K562 (cell line): ENCODE data around the gene AKAP6. TPM values are rescaled to one million over a fixed set of nuclear protein-coding genes. Genes with fewer than 3 reads are reported as not detected.

Source experiments
- ATAC-seq: fragments of 200-7000 bp; cut with Tn5 transposase; 3 replicates; pipeline ENCODE4 v1.9.1; 2020; ENCODE audit warnings: moderate library complexity
- BruUV-seq: library from RNA; stranded (reverse); fragments of 400-500 nt; replicated peaks from 2 replicates; lab custom pipeline; 2021; lab: Mats Ljungman, UMichigan
- CTCF ChIA-PET: fragments of 300-600 bp; formaldehyde crosslinking; extraction: SDS; loops from one replicate; lab custom pipeline; 2021; ENCODE audit warnings: low intra/inter-chr PET ratio; lab: Yijun Ruan, JAX
- POLR2A ChIA-PET: fragments of 300-600, 350-650 bp; sonication (Branson Sonifier 250); formaldehyde crosslinking; extraction: SDS; loops from one replicate; lab custom pipeline; 2021; ENCODE audit warnings: antibody characterized with exemption, inconsistent platforms; lab: Yijun Ruan, JAX
- DNase-seq, 4 experiments: peaks; one replicate each; pipeline versions ENCODE4 v3.0.0 to v3.0.0-alpha.2; 2011 to 2018; ENCODE audit warnings: low spot score in 3 of 4, mixed read lengths in 3 of 4; ENCODE audit errors: extremely low read depth in 1 of 4
- FAIRE-seq: peaks from 2 replicates; lab custom pipeline; 2011; peaks lifted over from hg19 to GRCh38; lab: Jason Lieb, UNC
- H2AFZ ChIP-seq: 2 replicates; pipeline ENCODE4 v1.6.0; 2011; ENCODE audit warnings: low read depth, low read length, control low read depth, inconsistent platforms
- H3K27ac ChIP-seq: fragments of 200-600 bp; 3 replicates; pipeline ENCODE4 v1.8.0; 2011; ENCODE audit warnings: low read depth, mild to moderate bottlenecking, control low read depth, inconsistent platforms, low read length, moderate library complexity, mixed read lengths; ENCODE audit errors: extremely low read depth
- H3K27me3 ChIP-seq, 2 experiments: fragments of 300-600 bp in 1 of 2; 2 replicates in 1 of 2; 3 replicates in 1 of 2; pipeline versions ENCODE4 v1.6.0 to v1.8.0; 2011; ENCODE audit warnings: inconsistent platforms in 2 of 2, low read length in 2 of 2, mild to moderate bottlenecking in 1 of 2, mixed read lengths in 1 of 2, moderate library complexity in 1 of 2; ENCODE audit not compliant: control insufficient read depth in 2 of 2, insufficient read depth in 2 of 2
- H3K36me3 ChIP-seq: fragments of 300-600 bp; 3 replicates; pipeline ENCODE4 v1.8.0; 2011; ENCODE audit warnings: mild to moderate bottlenecking, low read length, inconsistent platforms; ENCODE audit not compliant: control insufficient read depth, insufficient read depth
- H3K4me1 ChIP-seq, 2 experiments: fragments of 200-600 bp in 1 of 2; replicated peaks in 1 of 2; 2 replicates in 1 of 2; 3 replicates in 1 of 2; pipeline versions ENCODE4 v1.5.1 to v1.8.0; 2011; ENCODE audit warnings: inconsistent platforms in 2 of 2, low read length in 2 of 2, mild to moderate bottlenecking in 1 of 2, mixed read lengths in 1 of 2, moderate library complexity in 1 of 2; ENCODE audit not compliant: control insufficient read depth in 2 of 2, insufficient read depth in 2 of 2
- H3K4me2 ChIP-seq: 2 replicates; pipeline ENCODE4 v1.6.1; 2011; ENCODE audit warnings: low read length, control low read depth, inconsistent platforms, mixed read lengths; ENCODE audit not compliant: insufficient read depth
- H3K4me3 ChIP-seq: fragments of 200-600 bp; sonication (generic), shearing (Covaris generic); 2 replicates; pipeline ENCODE4 v1.5.1; 2016; ENCODE audit warnings: control low read depth, inconsistent platforms
- H3K79me2 ChIP-seq: fragments of 200-600 bp; 3 replicates; pipeline ENCODE4 v1.8.0; 2011; ENCODE audit warnings: low read length, inconsistent platforms; ENCODE audit not compliant: control insufficient read depth, insufficient read depth
- H3K9ac ChIP-seq, 2 experiments: 2 replicates each; pipeline versions ENCODE4 v1.6.0 to v1.6.1; 2011; ENCODE audit warnings: low read depth in 2 of 2, low read length in 2 of 2, control low read depth in 1 of 2, inconsistent platforms in 1 of 2, mild to moderate bottlenecking in 1 of 2, mixed read lengths in 1 of 2; ENCODE audit not compliant: insufficient read depth in 1 of 2
- H3K9me1 ChIP-seq: one replicate; pipeline ENCODE4 v1.6.0; 2011; ENCODE audit warnings: inconsistent platforms, mild to moderate bottlenecking, low read length, moderate library complexity; ENCODE audit not compliant: control insufficient read depth, insufficient read depth
- H3K9me3 ChIP-seq: replicated peaks from 2 replicates; pipeline ENCODE4 v1.5.1; 2011; ENCODE audit warnings: low read depth, low read length, inconsistent platforms; ENCODE audit not compliant: control insufficient read depth, insufficient read depth
- H4K20me1 ChIP-seq: replicated peaks from 2 replicates; pipeline ENCODE4 v1.6.1; 2011; ENCODE audit warnings: low read length, inconsistent platforms, mixed read lengths; ENCODE audit not compliant: control insufficient read depth, insufficient read depth
- CBX3 ChIP-seq, 2 experiments: IDR thresholded peaks; 1 replicate in 1 of 2; 2 replicates in 1 of 2; pipeline ENCODE4 v1.6.1; 2012; ENCODE audit warnings: inconsistent platforms in 2 of 2, low read length in 2 of 2, borderline replicate concordance in 1 of 2, control low read depth in 1 of 2
- RBM17 ChIP-seq: fragments of 200-400 bp; formaldehyde crosslinking; IDR thresholded peaks from 2 replicates; pipeline ENCODE4 v1.6.1; 2017; ENCODE audit warnings: low read depth, mild to moderate bottlenecking, low read length, borderline replicate concordance
- ZKSCAN3 ChIP-seq: fragments of 250-450 bp; sonication (Bioruptor Pico); IDR thresholded peaks from 2 replicates; pipeline ENCODE4 v1.4.0; 2020
- WGBS: fragments of 100-300 bp; shearing (Covaris generic); methylation state at CpG from one replicate; pipeline ENCODE4 v1.1.6; 2016; ENCODE audit warnings: low coverage, mixed read lengths; ENCODE audit not compliant: insufficient coverage; ENCODE audit errors: missing lambda C conversion rate; 5-methylcytosine and 5-hydroxymethylcytosine counted together
- in situ Hi-C: fragments of 300-500 bp; cut with MboI; formaldehyde crosslinking; loops from 4 replicates; pipeline ENCODE4 v1.15.0; 2018; ENCODE audit warnings: inconsistent platforms, mixed read lengths
- intact Hi-C: fragments of 100-400 bp; cut with micrococcal nuclease; formaldehyde crosslinking; loops from 2 replicates; pipeline ENCODE4 v1.14.2; 2022
- polyA plus RNA-seq, 8 experiments: library from polyadenylated mRNA; depleted of rRNA in 4 of 8; stranded (reverse) in 5 of 8; unstranded in 3 of 8; fragments of >200 nt; fragmentation: Nextera tagmentation in 2 of 8; fragmentation: Illumina TruSeq in 1 of 8; extraction: Ambion mirVana in 2 of 8; extraction: Trizol in 1 of 8; gene quantifications; 2 replicates each; pipeline versions ENCODE4 v1.2.1 to v1.2.3, GENCODE V29; 2011 to 2014; ENCODE audit warnings: inconsistent platforms in 1 of 8, missing spikeins in 1 of 8
- total RNA-seq, 7 experiments: library from RNA; depleted of rRNA in 6 of 7; stranded (reverse); fragments of >200 nt in 6 of 7; fragmentation: Illumina TruSeq in 2 of 7; extraction: Trizol in 2 of 7; gene quantifications; 2 replicates each; pipeline versions ENCODE4 v1.2.1 to v1.2.3, GENCODE V29; 2011 to 2021; ENCODE audit warnings: low replicate concordance in 1 of 7
- TF ChIP-seq, protein P1 (sequence below), 2 experiments: fragments of 450-650 bp; IDR thresholded peaks; 2 replicates each; pipeline ENCODE4 v1.6.1; 2016
- TF ChIP-seq, protein P2 (sequence below): fragments of 450-650 bp; IDR thresholded peaks from 2 replicates; pipeline ENCODE4 v1.6.1; 2018; ENCODE audit not compliant: partially characterized antibody
- TF ChIP-seq, protein P3 (sequence below): fragments of 200-400 bp; formaldehyde crosslinking; IDR thresholded peaks from 2 replicates; pipeline ENCODE4 v1.6.1; 2017; ENCODE audit warnings: mild to moderate bottlenecking, low read depth, low read length, moderate library complexity

Gene AKAP6
- total and polyA plus RNA-seq, 9 of the 15 experiments (the other 6 are each of a cell fraction or from before 2014, with no cell fraction given): 0.03 to 1.7 (median 0.48) TPM

DNA sequence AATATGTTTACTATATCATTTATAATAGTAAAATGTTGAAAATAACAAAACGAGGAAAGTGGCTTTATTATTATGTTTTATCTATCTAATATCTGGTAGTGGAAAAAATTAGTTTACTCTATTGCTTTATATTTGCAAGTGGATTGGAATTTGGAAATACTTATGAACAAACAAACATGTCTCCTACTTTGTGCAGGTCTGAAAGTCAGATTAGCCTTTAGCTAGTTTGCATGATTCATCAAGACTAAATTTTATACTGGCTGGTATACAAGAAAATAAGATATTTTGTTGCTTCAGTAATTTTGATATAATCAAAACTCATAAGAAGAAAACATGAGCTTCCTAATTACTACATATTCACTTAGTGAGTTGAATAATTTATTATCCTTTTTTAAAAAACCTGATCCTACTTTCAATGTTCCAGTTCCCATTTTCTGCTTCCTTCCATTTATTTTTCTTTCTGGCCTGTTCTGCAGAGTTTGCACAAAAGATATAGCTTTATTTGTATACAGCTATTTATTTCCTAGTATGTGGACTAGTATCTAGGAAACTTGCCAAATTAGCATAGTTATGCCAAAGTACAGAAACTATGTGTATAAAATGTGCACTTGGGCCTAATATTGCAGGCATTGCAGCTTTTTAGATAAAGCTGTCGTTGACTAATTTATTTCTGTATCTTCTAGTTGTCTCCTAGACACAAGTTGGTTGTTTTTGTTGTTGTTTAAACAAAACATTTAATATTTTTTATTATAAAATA is 122.0 kb downstream of the AKAP6 start (continued):
- TF ChIP-seq, protein P1, sequence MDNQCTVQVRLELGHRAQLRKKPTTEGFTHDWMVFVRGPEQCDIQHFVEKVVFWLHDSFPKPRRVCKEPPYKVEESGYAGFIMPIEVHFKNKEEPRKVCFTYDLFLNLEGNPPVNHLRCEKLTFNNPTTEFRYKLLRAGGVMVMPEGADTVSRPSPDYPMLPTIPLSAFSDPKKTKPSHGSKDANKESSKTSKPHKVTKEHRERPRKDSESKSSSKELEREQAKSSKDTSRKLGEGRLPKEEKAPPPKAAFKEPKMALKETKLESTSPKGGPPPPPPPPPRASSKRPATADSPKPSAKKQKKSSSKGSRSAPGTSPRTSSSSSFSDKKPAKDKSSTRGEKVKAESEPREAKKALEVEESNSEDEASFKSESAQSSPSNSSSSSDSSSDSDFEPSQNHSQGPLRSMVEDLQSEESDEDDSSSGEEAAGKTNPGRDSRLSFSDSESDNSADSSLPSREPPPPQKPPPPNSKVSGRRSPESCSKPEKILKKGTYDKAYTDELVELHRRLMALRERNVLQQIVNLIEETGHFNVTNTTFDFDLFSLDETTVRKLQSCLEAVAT (IDR thresholded peaks at IDR 0.05): no peak

DNA sequence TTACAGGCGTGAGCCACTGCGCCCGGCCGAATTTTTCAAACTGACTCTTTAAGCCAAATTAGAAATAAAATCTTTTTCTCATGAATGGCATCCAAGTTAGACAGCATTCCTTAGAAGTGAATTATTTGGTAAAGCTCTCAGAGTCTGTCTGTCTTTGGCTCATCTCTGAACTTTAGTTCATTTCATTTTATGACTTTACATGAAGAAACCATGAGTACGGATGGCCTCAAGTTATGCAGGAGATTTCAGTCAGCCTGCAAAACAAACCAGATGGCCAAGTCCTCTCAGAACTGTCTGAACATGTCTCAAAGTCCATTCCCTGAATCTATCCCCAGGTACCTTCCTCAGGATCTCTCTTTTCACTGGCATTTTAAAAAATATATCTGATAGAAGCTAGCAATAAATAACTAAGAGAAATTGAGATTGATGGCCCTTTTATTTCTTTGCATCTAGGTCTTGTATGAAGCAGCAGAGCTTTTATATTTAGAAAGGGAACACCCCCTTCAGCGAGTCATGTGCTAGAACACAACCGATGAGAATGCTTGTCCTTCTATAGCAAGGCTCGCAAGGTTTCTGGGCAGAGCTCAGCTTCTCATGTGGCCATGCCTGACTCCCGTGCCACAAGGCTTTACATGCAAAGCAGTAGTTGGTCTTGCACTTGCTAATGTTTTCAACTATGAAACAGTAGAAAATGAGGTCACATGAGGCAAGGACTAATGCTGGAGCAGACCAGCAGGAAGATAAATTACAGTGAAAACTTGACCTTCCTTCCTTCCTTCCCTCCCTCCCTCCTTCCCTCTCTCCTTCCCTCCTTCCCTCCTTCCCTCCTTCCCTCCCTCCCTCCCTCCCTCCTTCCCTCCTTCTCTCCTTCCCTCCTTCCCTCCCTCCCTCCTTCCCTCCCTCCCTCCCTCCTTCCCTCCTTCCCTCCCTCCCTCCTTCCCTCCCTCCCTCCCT is 125.0 kb downstream of the AKAP6 start:
- H3K79me2 ChIP-seq: no peaks in the 10 kb centered on the region
- no peaks in the 10 kb centered on the region for H3K4me1 ChIP-seq
- H3K9ac ChIP-seq: no peak overlapping the region
- H4K20me1 ChIP-seq: no peaks in the 10 kb centered on the region
- ATAC-seq: no peak
- TF ChIP-seq, protein P2, sequence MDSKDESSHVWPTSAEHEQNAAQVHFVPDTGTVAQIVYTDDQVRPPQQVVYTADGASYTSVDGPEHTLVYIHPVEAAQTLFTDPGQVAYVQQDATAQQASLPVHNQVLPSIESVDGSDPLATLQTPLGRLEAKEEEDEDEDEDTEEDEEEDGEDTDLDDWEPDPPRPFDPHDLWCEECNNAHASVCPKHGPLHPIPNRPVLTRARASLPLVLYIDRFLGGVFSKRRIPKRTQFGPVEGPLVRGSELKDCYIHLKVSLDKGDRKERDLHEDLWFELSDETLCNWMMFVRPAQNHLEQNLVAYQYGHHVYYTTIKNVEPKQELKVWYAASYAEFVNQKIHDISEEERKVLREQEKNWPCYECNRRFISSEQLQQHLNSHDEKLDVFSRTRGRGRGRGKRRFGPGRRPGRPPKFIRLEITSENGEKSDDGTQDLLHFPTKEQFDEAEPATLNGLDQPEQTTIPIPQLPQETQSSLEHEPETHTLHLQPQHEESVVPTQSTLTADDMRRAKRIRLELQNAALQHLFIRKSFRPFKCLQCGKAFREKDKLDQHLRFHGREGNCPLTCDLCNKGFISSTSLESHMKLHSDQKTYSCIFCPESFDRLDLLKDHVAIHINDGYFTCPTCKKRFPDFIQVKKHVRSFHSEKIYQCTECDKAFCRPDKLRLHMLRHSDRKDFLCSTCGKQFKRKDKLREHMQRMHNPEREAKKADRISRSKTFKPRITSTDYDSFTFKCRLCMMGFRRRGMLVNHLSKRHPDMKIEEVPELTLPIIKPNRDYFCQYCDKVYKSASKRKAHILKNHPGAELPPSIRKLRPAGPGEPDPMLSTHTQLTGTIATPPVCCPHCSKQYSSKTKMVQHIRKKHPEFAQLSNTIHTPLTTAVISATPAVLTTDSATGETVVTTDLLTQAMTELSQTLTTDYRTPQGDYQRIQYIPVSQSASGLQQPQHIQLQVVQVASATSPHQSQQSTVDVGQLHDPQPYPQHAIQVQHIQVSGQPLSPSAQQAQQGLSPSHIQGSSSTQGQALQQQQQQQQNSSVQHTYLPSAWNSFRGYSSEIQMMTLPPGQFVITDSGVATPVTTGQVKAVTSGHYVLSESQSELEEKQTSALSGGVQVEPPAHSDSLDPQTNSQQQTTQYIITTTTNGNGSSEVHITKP: no peak
- TF ChIP-seq CBX3 (IDR thresholded peaks at IDR 0.05; ENCODE audit: borderline replicate concordance in 1 of 2, low read length in 2 of 2): no peak
- TF ChIP-seq ZKSCAN3 (CRISPR knock-in tag): no peak
- TF ChIP-seq, protein P3, sequence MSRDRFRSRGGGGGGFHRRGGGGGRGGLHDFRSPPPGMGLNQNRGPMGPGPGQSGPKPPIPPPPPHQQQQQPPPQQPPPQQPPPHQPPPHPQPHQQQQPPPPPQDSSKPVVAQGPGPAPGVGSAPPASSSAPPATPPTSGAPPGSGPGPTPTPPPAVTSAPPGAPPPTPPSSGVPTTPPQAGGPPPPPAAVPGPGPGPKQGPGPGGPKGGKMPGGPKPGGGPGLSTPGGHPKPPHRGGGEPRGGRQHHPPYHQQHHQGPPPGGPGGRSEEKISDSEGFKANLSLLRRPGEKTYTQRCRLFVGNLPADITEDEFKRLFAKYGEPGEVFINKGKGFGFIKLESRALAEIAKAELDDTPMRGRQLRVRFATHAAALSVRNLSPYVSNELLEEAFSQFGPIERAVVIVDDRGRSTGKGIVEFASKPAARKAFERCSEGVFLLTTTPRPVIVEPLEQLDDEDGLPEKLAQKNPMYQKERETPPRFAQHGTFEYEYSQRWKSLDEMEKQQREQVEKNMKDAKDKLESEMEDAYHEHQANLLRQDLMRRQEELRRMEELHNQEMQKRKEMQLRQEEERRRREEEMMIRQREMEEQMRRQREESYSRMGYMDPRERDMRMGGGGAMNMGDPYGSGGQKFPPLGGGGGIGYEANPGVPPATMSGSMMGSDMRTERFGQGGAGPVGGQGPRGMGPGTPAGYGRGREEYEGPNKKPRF: no peak
- no peak for TF ChIP-seq RBM17
- in situ Hi-C loops (loop anchor here (25.0 kb wide), 1 partner anchor 392 kb away; no protein-coding TSS in a partner anchor), intact Hi-C loops (no loop called here)
- ChIA-PET POLR2A (no interaction called here), CTCF (no interaction called here)
- no peak for DNase-seq
- H3K9me3 ChIP-seq: no peaks in the 10 kb centered on the region
- H3K36me3 ChIP-seq: no peaks in the 10 kb centered on the region
- H3K9me1 ChIP-seq: no peaks in the 10 kb centered on the region
- no peak overlapping the region for H2AFZ ChIP-seq
- WGBS: 37% methylated on average over 8 of the region's 9 CpGs
- H3K27ac ChIP-seq: no peak overlapping the region
- no peaks in the 10 kb centered on the region for H3K27me3 ChIP-seq
- H3K4me2 ChIP-seq: no peak overlapping the region
- no TSS peak for BruUV-seq
- FAIRE-seq: no peak
- H3K4me3 ChIP-seq: no peak overlapping the region
